NB4 (cell line): ENCODE data around the gene APOA4.
A peak's percentile ranks its signal among the peaks of the same experiment; 100 is the strongest.

Source experiments
- POLR2A ChIP-seq: IDR thresholded peaks from 2 replicates; pipeline ENCODE4 v1.6.1; 2011; ENCODE audit warnings: mild to moderate bottlenecking; ENCODE audit not compliant: insufficient read length; ENCODE audit errors: extremely low read depth
- TF ChIP-seq, protein P1 (sequence below): IDR thresholded peaks from one replicate; pipeline ENCODE4 v1.5.1; 2012; ENCODE audit warnings: low read depth, low read length
- TF ChIP-seq, protein P2 (sequence below): IDR thresholded peaks from 2 replicates; pipeline ENCODE4 v1.6.1; 2011; ENCODE audit warnings: low read depth, low read length

DNA sequence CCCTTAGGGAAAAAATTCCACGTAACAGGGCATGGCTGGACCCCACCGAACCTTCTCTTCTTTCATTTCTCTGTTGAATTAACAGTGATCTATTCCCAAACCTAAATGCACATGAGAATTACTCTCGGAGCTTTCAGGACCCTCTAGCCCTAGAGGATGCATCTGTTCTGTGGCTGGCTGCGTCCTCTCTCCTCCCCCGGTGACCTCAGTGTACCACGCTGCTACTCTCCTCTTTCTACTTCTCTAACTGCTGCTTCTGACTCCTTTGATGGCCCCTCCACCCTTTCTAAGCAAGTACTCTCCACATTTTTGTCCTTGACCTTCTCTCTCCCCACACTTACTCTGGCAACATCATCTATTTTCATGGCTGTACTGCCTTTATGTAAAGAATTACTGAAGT, 26.4 kb upstream of the APOA4 start:
- TF ChIP-seq, protein P1, sequence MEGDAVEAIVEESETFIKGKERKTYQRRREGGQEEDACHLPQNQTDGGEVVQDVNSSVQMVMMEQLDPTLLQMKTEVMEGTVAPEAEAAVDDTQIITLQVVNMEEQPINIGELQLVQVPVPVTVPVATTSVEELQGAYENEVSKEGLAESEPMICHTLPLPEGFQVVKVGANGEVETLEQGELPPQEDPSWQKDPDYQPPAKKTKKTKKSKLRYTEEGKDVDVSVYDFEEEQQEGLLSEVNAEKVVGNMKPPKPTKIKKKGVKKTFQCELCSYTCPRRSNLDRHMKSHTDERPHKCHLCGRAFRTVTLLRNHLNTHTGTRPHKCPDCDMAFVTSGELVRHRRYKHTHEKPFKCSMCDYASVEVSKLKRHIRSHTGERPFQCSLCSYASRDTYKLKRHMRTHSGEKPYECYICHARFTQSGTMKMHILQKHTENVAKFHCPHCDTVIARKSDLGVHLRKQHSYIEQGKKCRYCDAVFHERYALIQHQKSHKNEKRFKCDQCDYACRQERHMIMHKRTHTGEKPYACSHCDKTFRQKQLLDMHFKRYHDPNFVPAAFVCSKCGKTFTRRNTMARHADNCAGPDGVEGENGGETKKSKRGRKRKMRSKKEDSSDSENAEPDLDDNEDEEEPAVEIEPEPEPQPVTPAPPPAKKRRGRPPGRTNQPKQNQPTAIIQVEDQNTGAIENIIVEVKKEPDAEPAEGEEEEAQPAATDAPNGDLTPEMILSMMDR = no peak
- TF ChIP-seq POLR2A = no peak
- TF ChIP-seq, protein P2, sequence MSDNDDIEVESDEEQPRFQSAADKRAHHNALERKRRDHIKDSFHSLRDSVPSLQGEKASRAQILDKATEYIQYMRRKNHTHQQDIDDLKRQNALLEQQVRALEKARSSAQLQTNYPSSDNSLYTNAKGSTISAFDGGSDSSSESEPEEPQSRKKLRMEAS = peak; percentile 41; the same call in 1 of the 2 replicates
